Body of pancreas (tissue), 4 donors: Measurements from ENCODE around the gene CCDC127. TPM values are rescaled to one million over a fixed set of nuclear protein-coding genes. Genes with fewer than 3 reads are reported as not detected.
A peak's percentile ranks its signal among the peaks of the same experiment; 100 is the strongest.
"Not testable (repeated sequence)": the region's sequence is repeated elsewhere in the genome, so short reads cannot be mapped to it uniquely, and the experiment has no call there.

Source experiments
- ATAC-seq: fragments of 150-250 bp; one replicate; pipeline ENCODE4 v1.9.1; 2016
- DNase-seq, 4 donors: peaks; one replicate each; pipeline ENCODE4 v3.0.0-alpha.2; 2019
- H3K27ac ChIP-seq, 4 donors: fragments of 200-600 bp; sonication (generic); 1 replicate in 3 of 4; 2 replicates in 1 of 4; pipeline versions ENCODE4 v1.5.1 to v1.6.1; 2016 to 2019; ENCODE audit warnings: mild to moderate bottlenecking in 1 of 4, mixed read lengths in 1 of 4, moderate library complexity in 1 of 4
- H3K27me3 ChIP-seq, 2 donors: fragments of 200-600 bp; sonication (generic); one replicate each; pipeline ENCODE4 v1.6.0; 2016; ENCODE audit warnings: mild to moderate bottlenecking in 1 of 2
- H3K36me3 ChIP-seq, 2 donors: fragments of 200-600 bp; sonication (generic); replicated peaks in 1 of 2; 2 replicates each; pipeline ENCODE4 v1.5.1; 2016; ENCODE audit warnings: low read depth in 2 of 2; ENCODE audit not compliant: insufficient read depth in 1 of 2
- H3K4me1 ChIP-seq: fragments of 200-600 bp; sonication (generic); one replicate; pipeline ENCODE4 v1.6.0; 2016
- H3K4me3 ChIP-seq, 2 donors: fragments of 200-600 bp; sonication (generic); 1 replicate in 1 of 2; 2 replicates in 1 of 2; pipeline ENCODE4 v1.5.1; 2016 to 2019
- H3K9me3 ChIP-seq, 3 donors: fragments of 200-600 bp; sonication (generic); 1 replicate in 2 of 3; 2 replicates in 1 of 3; pipeline ENCODE4 v1.5.1; 2016
- CTCF ChIP-seq, 7 experiments: fragments of 450-650 bp in 4 of 7; fragments of 200-600 bp in 3 of 7; sonication (generic) in 3 of 7; IDR thresholded peaks; one replicate each; pipeline ENCODE4 v1.5.1; 2016 to 2019; ENCODE audit warnings: antibody characterized with exemption in 7 of 7
- POLR2A ChIP-seq, 3 donors: fragments of 450-650 bp; IDR thresholded peaks; one replicate each; pipeline ENCODE4 v1.6.1; 2016; ENCODE audit warnings: antibody characterized with exemption in 3 of 3, mild to moderate bottlenecking in 2 of 3
- WGBS, 2 donors: methylation state at CpG; one replicate each; pipeline ENCODE4 v1.1.5; 2017; 5-methylcytosine and 5-hydroxymethylcytosine counted together
- intact Hi-C: fragments of 100-400 bp; cut with DNase I; formaldehyde crosslinking; loops from one replicate; pipeline ENCODE4 v1.15.1; 2023
- total RNA-seq, 2 donors: library from RNA; depleted of rRNA; stranded (reverse); fragments of >200 nt; gene quantifications; one replicate each; pipeline ENCODE4 v1.1.0, GENCODE V29; 2016

Gene CCDC127
- total RNA-seq, 2 donors from 2014 or later, result 3.9 to 4.0 TPM

- Histone ChIP-seq H3K36me3 (peaks cover 6 to 17% of the 10 kb centered on the region in 2 donors), H3K4me3 (no peak overlapping the region), H3K27me3 (no peaks in the 10 kb centered on the region), H3K4me1 (peaks cover 8% of the 10 kb centered on the region), H3K27ac (no peak overlapping the region), H3K9me3 (no peaks in the 10 kb centered on the region)
- no peak for ATAC-seq
- peak in 1 of 4 donors; percentile 20 for DNase-seq
- 91 to 98% methylated on average over 13 of the region's 13 CpGs for WGBS, 2 donors
- TF ChIP-seq POLR2A (IDR thresholded peaks at IDR 0.05), result no peak
- TF ChIP-seq CTCF (IDR thresholded peaks at IDR 0.05), result no peak
- intact Hi-C loops, result no loop called here
Measured at GRCh38 chr5:257148-257547, 39.2 kb upstream of the CCDC127 start.

GRCh38 chr5:256347-256746 lies 38.4 kb upstream of the CCDC127 start:
- H3K9me3 ChIP-seq, H3K27ac ChIP-seq, ATAC-seq, intact Hi-C loops, H3K4me1 ChIP-seq, H3K27me3 ChIP-seq, H3K4me3 ChIP-seq: not testable (repeated sequence)
- peak in 1 of 4 donors; percentile 29 for DNase-seq
- H3K36me3 ChIP-seq, result peaks cover 6 to 17% of the 10 kb centered on the region in 2 donors
- 82 to 83% methylated on average over 8 of the region's 8 CpGs for WGBS, 2 donors

- intact Hi-C loops, H3K27me3 ChIP-seq, DNase-seq, H3K9me3 ChIP-seq, H3K27ac ChIP-seq, ATAC-seq, H3K4me3 ChIP-seq, H3K4me1 ChIP-seq: not testable (repeated sequence)
- WGBS, 2 donors, result 86 to 94% methylated on average over 7 of the region's 7 CpGs
- H3K36me3 ChIP-seq, result peaks cover 6 to 17% of the 10 kb centered on the region in 2 donors
Measured at GRCh38 chr5:255116-255515, 37.2 kb upstream of the CCDC127 start.

- DNase-seq, H3K4me3 ChIP-seq, ATAC-seq, H3K9me3 ChIP-seq, H3K4me1 ChIP-seq, H3K27ac ChIP-seq, intact Hi-C loops, H3K27me3 ChIP-seq: not testable (repeated sequence)
- WGBS, 2 donors, result 95 to 100% methylated on average over 5 to 15 of the region's 15 CpGs
- H3K36me3 ChIP-seq, result peaks cover 6 to 17% of the 10 kb centered on the region in 2 donors
Measured at GRCh38 chr5:254322-254721, 36.4 kb upstream of the CCDC127 start.

- intact Hi-C loops, result no loop called here
- 58 to 65% methylated on average over 10 of the region's 10 CpGs for WGBS, 2 donors
- TF ChIP-seq CTCF (IDR thresholded peaks at IDR 0.05), result no peak
- TF ChIP-seq POLR2A (IDR thresholded peaks at IDR 0.05), result no peak
- ATAC-seq, result peak; percentile 35
- Histone ChIP-seq H3K27me3 (no peaks in the 10 kb centered on the region), H3K9me3 (no peaks in the 10 kb centered on the region), H3K27ac (peak overlapping the region; percentile 67 to 80 (median 74)), H3K4me1 (peaks cover 8% of the 10 kb centered on the region), H3K4me3 (no peak overlapping the region), H3K36me3 (peaks cover 6 to 24% of the 10 kb centered on the region in 2 donors)
- peak in 1 of 4 donors; percentile 34 for DNase-seq
Measured at GRCh38 chr5:252546-252945, 34.6 kb upstream of the CCDC127 start.

- DNase-seq, H3K27me3 ChIP-seq, H3K4me3 ChIP-seq, ATAC-seq, H3K9me3 ChIP-seq, H3K4me1 ChIP-seq, intact Hi-C loops: not testable (repeated sequence)
- Histone ChIP-seq H3K27ac (peak overlapping the region; percentile 67 to 80 (median 74)), H3K36me3 (peaks cover 3 to 20% of the 10 kb centered on the region in 2 donors)
- 46 to 63% methylated on average over 11 of the region's 11 CpGs for WGBS, 2 donors
Measured at GRCh38 chr5:251975-252374, 34.0 kb upstream of the CCDC127 start.

- H3K4me1 ChIP-seq, H3K27me3 ChIP-seq, intact Hi-C loops, H3K4me3 ChIP-seq, H3K9me3 ChIP-seq, DNase-seq: not testable (repeated sequence)
- H3K36me3 ChIP-seq, result peaks cover 0 to 19% of the 10 kb centered on the region in 2 donors
- peak overlapping the region in 3 of 4 donors; percentile 67 to 80 (median 79) for H3K27ac ChIP-seq
- peak; percentile 68 for ATAC-seq
- 60 to 68% methylated on average over 8 of the region's 8 CpGs for WGBS, 2 donors
Measured at GRCh38 chr5:251538-251937, 33.6 kb upstream of the CCDC127 start.

- H3K27ac ChIP-seq, result peak overlapping the region in 2 of 4 donors; percentile 79 to 80
- DNase-seq, H3K4me1 ChIP-seq, H3K27me3 ChIP-seq, ATAC-seq, H3K4me3 ChIP-seq, intact Hi-C loops, H3K9me3 ChIP-seq: not testable (repeated sequence)
- H3K36me3 ChIP-seq, result peaks cover 0 to 19% of the 10 kb centered on the region in 2 donors
- 93 to 95% methylated on average over 5 to 10 of the region's 12 CpGs for WGBS, 2 donors
Measured at GRCh38 chr5:251016-251415, 33.1 kb upstream of the CCDC127 start.

GRCh38 chr5:250396-250795 lies 32.4 kb upstream of the CCDC127 start:
- H3K27me3 ChIP-seq, H3K4me3 ChIP-seq, intact Hi-C loops, DNase-seq, H3K9me3 ChIP-seq, H3K4me1 ChIP-seq, ATAC-seq, H3K27ac ChIP-seq: not testable (repeated sequence)
- WGBS, 2 donors, result 90 to 91% methylated on average over 4 to 7 of the region's 9 CpGs
- peaks cover 0 to 19% of the 10 kb centered on the region in 2 donors for H3K36me3 ChIP-seq

- ATAC-seq, intact Hi-C loops, H3K4me3 ChIP-seq, H3K9me3 ChIP-seq, H3K27me3 ChIP-seq, H3K4me1 ChIP-seq, DNase-seq, H3K27ac ChIP-seq: not testable (repeated sequence)
- 76 to 91% methylated on average over 5 of the region's 5 CpGs for WGBS, 2 donors
- H3K36me3 ChIP-seq, result peaks cover 3 to 24% of the 10 kb centered on the region in 2 donors
Measured at GRCh38 chr5:245717-246116, 27.8 kb upstream of the CCDC127 start.
